PFSK-1 (cell line): ENCODE data around the gene NDST1.

Experiments
- POLR2AphosphoS5 ChIP-seq: IDR thresholded peaks from 2 replicates; pipeline ENCODE4 v1.6.1; 2012; ENCODE audit warnings: low read depth, mild to moderate bottlenecking, control low read depth, low read length, moderate library complexity
- REST ChIP-seq, 2 experiments: IDR thresholded peaks; 2 replicates each; pipeline versions ENCODE4 v1.6.1 to v1.8.0; 2011 to 2012; ENCODE audit warnings: low read depth in 2 of 2, low read length in 2 of 2, control low read depth in 1 of 2, inconsistent platforms in 1 of 2, mild to moderate bottlenecking in 1 of 2, moderate library complexity in 1 of 2; ENCODE audit not compliant: insufficient read depth in 1 of 2
- SIN3A ChIP-seq: IDR thresholded peaks from 2 replicates; pipeline ENCODE4 v1.6.1; 2012; ENCODE audit warnings: mild to moderate bottlenecking, low read length, moderate library complexity, borderline replicate concordance; ENCODE audit not compliant: insufficient read depth
- TAF1 ChIP-seq: IDR thresholded peaks from 2 replicates; pipeline ENCODE4 v1.6.1; 2012; ENCODE audit warnings: low read length, control low read depth, borderline replicate concordance; ENCODE audit not compliant: insufficient read depth

- TF ChIP-seq REST (IDR thresholded peaks at IDR 0.05; ENCODE audit: insufficient read depth in 1 of 2, low read depth in 2 of 2, low read length in 2 of 2) (no peak), POLR2AphosphoS5 (no peak), TAF1 (no peak), SIN3A (no peak)
These were observed 52.7 kb downstream of the NDST1 start for GRCh38 chr5:150560401-150561191.
